COLO829 (cell line): ENCODE results near the gene DAP3.
A peak's percentile ranks its signal among the peaks of the same experiment; 100 is the strongest.
"Not testable (repeated sequence)": the region's sequence is repeated elsewhere in the genome, so short reads cannot be mapped to it uniquely, and the experiment has no call there.

ENCODE experiments used
- DNase-seq: peaks from one replicate; pipeline ENCODE4 v3.0.0; 2012; ENCODE audit warnings: low spot score

The DAP3 gene

GRCh38 chr1:155687705-155688323 lies 1.1 kb upstream of the DAP3 start:
- not testable (repeated sequence) for DNase-seq

- peak; percentile 95 for DNase-seq
These were observed 389 bp upstream of the DAP3 start, which contains the start of gene YY1AP1 for GRCh38 chr1:155688324-155689080. Gene YY1AP1 (minus strand): TSS chr1:155688774. CDS start chr1:155680436, 8,338 bp downstream.

GRCh38 chr1:155691992-155692528 lies 3.2 kb downstream of the DAP3 start:
- DNase-seq: no peak

- DNase-seq: no peak
These were observed 5.3 kb downstream of the DAP3 start for GRCh38 chr1:155694167-155694566.

- DNase-seq: no peak
These were observed 6.2 kb downstream of the DAP3 start for GRCh38 chr1:155695072-155695471.

DNA sequence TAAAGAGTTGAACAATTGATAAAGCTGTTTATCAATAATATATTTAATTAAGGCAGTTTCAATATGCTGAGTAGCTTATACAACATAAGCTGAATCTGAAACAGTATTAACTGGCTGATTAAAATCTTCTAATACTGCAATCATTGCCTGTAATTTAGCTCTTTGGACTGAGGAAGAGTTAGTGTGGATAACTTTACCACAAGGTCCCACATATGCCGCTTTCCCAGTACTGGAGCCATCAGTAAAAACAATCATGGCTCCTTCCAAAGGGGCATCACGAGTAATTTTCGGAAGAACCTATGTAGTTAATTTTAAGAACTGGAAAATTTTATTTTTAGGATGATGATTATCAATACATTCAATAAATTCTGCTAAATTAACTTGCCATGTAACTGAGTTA lies 6.7 kb downstream of the DAP3 start:
- DNase-seq: no peak

DNA sequence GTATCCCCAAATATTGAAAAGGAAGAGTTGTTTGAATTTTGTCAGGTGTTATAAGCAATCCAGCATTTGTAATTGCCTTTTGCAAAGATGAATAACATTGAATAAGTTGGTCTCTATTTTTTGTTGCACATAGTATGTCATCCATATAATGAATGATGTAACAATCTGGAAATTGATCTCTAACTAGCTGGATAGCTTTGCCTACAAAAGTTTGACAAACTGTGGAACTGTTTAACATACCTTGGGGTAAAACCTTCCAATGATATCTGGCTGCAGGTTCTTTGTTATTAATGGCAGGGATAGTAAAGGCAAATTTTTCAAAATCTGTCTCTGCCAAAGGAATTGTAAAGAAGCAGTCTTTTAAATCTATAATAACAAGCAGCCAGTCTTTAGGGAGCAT lies 7.6 kb downstream of the DAP3 start:
- DNase-seq: no peak

DNA sequence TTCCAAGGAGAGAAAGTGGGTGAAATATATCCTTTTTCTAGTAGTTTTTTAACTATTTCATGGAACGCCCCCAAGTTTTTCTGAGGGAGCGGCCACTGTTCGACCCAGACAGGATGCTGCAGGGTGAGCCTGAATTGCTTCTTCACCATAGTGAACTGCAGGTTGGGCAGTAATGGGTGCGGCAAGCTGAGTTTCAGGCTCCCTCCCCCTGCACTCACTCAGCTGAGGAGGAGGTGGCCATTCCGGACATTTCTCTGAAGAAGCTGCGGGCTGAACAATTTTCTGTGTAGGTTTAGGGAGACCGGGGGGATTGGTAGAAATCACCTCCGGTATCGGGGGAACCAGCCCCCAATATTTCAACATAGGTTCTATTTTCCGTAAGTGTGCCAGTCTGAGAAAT lies 8.2 kb downstream of the DAP3 start:
- DNase-seq: no peak

- not testable (repeated sequence) for DNase-seq
These were observed 8.7 kb downstream of the DAP3 start for GRCh38 chr1:155697616-155698015.

- no peak for DNase-seq
These were observed 9.6 kb downstream of the DAP3 start for GRCh38 chr1:155698382-155699038.

GRCh38 chr1:155699062-155699461 lies 10.2 kb downstream of the DAP3 start:
- not testable (repeated sequence) for DNase-seq

- DNase-seq: not testable (repeated sequence)
These were observed 12.8 kb downstream of the DAP3 start for GRCh38 chr1:155701675-155702074.

DNA sequence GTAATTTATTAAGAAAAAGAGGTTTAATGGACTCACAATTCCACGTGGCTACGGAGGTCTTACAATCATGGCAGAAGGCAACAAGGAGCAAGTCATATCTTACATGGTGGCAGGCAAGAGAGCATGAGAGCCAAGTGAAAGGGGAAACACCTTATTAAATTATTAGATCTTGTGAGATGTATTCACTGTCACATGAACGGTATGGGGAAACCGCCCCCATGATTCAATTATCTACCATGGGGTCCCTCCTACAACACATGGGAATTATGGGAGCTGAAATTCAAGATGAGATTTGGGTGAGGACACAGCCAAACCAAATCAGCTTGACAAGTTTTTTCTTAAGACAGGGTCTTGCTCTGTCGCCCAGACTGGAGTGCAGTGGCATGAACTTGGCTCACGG lies 14.3 kb downstream of the DAP3 start:
- no peak for DNase-seq

GRCh38 chr1:155704414-155704813 lies 15.5 kb downstream of the DAP3 start:
- not testable (repeated sequence) for DNase-seq

- no peak for DNase-seq
These were observed 17.2 kb downstream of the DAP3 start for GRCh38 chr1:155706139-155706538.

DNA sequence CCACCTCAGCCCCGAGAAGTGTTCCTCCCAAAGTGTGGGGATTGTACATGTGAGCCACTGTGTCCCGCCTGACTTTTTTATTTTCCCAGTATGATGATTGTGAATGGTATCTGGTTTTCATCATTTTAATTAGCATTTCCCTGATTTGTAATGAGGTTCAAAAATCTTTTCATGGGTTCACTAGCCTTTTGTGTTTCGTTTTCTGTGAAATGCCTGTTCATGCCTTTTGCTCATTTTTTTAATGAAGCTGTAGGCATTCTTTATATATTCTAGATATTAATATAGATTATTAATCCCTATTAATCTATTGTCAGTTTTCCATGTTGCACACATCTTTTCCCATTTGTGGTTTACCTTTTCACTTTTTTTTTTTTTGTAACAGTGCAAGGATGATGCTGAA lies 20.5 kb downstream of the DAP3 start:
- DNase-seq: no peak

- DNase-seq: not testable (repeated sequence)
These were observed 22.6 kb downstream of the DAP3 start for GRCh38 chr1:155711457-155711856.

GRCh38 chr1:155712636-155713035 lies 23.7 kb downstream of the DAP3 start:
- not testable (repeated sequence) for DNase-seq

DNA sequence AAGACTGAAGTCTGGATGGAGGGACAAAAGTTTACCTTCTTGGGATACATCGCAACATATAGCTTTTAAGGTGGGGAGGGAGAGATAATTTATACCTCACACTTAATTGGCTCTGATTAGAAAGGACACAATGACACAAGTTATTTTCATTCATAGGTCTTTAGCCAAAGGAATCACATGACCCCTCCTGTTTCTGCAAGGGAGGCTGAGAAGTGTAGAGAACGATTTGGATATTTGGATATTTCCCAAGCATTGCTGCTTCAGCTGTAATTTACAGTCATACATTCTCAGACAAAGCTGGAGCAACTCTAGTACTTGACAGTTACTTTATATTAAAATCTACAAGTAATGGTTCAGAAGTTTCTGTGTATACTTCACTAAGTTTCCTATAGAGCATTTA lies 24.2 kb downstream of the DAP3 start:
- no peak for DNase-seq

- not testable (repeated sequence) for DNase-seq
These were observed 26.2 kb downstream of the DAP3 start for GRCh38 chr1:155715056-155715455.

DNA sequence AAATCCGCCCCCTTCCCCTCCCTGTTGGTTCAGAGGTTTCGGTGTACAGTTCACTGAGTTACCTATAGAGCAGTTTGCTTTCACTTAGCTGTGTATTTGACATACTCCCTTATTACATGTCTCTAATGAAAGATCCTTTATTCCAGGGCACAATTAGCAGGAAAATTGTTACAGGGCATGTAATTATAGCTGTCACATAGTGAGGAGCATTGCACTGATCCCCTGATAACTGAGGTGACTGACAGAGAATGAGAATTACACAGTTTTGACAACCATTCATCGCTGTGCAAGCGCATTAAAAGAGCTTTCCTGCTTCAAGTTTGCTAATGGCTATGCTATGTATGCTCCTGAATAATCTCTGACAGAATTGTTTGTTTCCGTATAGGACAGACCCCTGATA lies 26.9 kb downstream of the DAP3 start:
- no peak for DNase-seq

GRCh38 chr1:155717041-155717440 lies 28.1 kb downstream of the DAP3 start:
- no peak for DNase-seq
